HG02884 (cell line): ENCODE data around the gene PAX8.

Source experiments
- ATAC-seq: cut with Tn5 transposase; IDR thresholded peaks from one replicate; pipeline ENCODE4 v1.9.1; 2021; ENCODE audit warnings: mild to moderate bottlenecking, moderate library complexity; ENCODE audit not compliant: unreplicated experiment

The PAX8 gene

GRCh38 chr2:113238871-113239839 is 39.6 kb downstream of the PAX8 start:
- ATAC-seq: no peak

GRCh38 chr2:113237604-113238160 is 41.0 kb downstream of the PAX8 start:
- no peak for ATAC-seq

- no peak for ATAC-seq
These were observed 42.2 kb downstream of the PAX8 start for GRCh38 chr2:113236367-113237159.

- ATAC-seq: peak; percentile 84
These were observed 43.1 kb downstream of the PAX8 start for GRCh38 chr2:113235347-113236226.

- peak; percentile 27 for ATAC-seq
These were observed 43.9 kb downstream of the PAX8 start for GRCh38 chr2:113234721-113235346.

GRCh38 chr2:113233593-113234550 is 44.8 kb downstream of the PAX8 start:
- ATAC-seq: no peak

- no peak for ATAC-seq
These were observed 46.0 kb downstream of the PAX8 start for GRCh38 chr2:113232740-113233139.

- ATAC-seq: no peak
These were observed 46.6 kb downstream of the PAX8 start for GRCh38 chr2:113232123-113232522.

GRCh38 chr2:113231064-113231463 is 47.7 kb downstream of the PAX8 start:
- no peak for ATAC-seq

GRCh38 chr2:113230531-113230930 is 48.2 kb downstream of the PAX8 start:
- no peak for ATAC-seq

- no peak for ATAC-seq
These were observed 48.9 kb downstream of the PAX8 start for GRCh38 chr2:113229795-113230194.

GRCh38 chr2:113228991-113229716 is 49.6 kb downstream of the PAX8 start:
- no peak for ATAC-seq

GRCh38 chr2:113228351-113228750 is 50.4 kb downstream of the PAX8 start:
- ATAC-seq: no peak

- no peak for ATAC-seq
These were observed 51.0 kb downstream of the PAX8 start for GRCh38 chr2:113227698-113228097.

GRCh38 chr2:113227290-113227689 is 51.4 kb downstream of the PAX8 start:
- ATAC-seq: no peak

- ATAC-seq: no peak
These were observed 52.3 kb downstream of the PAX8 start for GRCh38 chr2:113226462-113226861.

- ATAC-seq: no peak
These were observed 53.2 kb downstream of the PAX8 start for GRCh38 chr2:113225263-113226259.
